ENCODE data around the gene HEMK1. TPM values are rescaled to one million over a fixed set of nuclear protein-coding genes. Genes with fewer than 3 reads are reported as not detected.

Gene HEMK1
- polyA plus RNA-seq, 2 of the 4 experiments (the other 2 are of a cell fraction) = 4.3 to 4.7 TPM

GRCh38 chr3:50603261-50604109 is 34.2 kb downstream of the HEMK1 start:
- no peak for TF ChIP-seq CBX8 (IDR thresholded peaks at IDR 0.05)
- no peak for TF ChIP-seq ZSCAN20 (CRISPR knock-in tag; IDR thresholded peaks at IDR 0.05)
- TF ChIP-seq EP300 (IDR thresholded peaks at IDR 0.05) = no peak
- no peak for TF ChIP-seq TP53 (CRISPR knock-in tag; IDR thresholded peaks at IDR 0.05)
- TF ChIP-seq HDAC2 (IDR thresholded peaks at IDR 0.05) = no peak
- no peak for TF ChIP-seq PHF8 (IDR thresholded peaks at IDR 0.05; ENCODE audit: borderline replicate concordance, low read depth)
- no peak for TF ChIP-seq RARB (CRISPR knock-in tag; IDR thresholded peaks at IDR 0.05)
- TF ChIP-seq RFX5 (IDR thresholded peaks at IDR 0.05) = no peak
- TF ChIP-seq, protein P1, sequence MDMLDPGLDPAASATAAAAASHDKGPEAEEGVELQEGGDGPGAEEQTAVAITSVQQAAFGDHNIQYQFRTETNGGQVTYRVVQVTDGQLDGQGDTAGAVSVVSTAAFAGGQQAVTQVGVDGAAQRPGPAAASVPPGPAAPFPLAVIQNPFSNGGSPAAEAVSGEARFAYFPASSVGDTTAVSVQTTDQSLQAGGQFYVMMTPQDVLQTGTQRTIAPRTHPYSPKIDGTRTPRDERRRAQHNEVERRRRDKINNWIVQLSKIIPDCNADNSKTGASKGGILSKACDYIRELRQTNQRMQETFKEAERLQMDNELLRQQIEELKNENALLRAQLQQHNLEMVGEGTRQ (IDR thresholded peaks at IDR 0.05) = no peak
- TF ChIP-seq SMC3 (IDR thresholded peaks at IDR 0.05) = no peak
- TF ChIP-seq CTCF (IDR thresholded peaks at IDR 0.05) = no peak
- TF ChIP-seq SREBF2 (IDR thresholded peaks at IDR 0.05) = no peak
- TF ChIP-seq CBX2 (IDR thresholded peaks at IDR 0.05; ENCODE audit: borderline replicate concordance, low read depth) = no peak
- no peak for TF ChIP-seq RCOR1 (IDR thresholded peaks at IDR 0.05; ENCODE audit: low read depth, low read length)
- TF ChIP-seq, protein P2, sequence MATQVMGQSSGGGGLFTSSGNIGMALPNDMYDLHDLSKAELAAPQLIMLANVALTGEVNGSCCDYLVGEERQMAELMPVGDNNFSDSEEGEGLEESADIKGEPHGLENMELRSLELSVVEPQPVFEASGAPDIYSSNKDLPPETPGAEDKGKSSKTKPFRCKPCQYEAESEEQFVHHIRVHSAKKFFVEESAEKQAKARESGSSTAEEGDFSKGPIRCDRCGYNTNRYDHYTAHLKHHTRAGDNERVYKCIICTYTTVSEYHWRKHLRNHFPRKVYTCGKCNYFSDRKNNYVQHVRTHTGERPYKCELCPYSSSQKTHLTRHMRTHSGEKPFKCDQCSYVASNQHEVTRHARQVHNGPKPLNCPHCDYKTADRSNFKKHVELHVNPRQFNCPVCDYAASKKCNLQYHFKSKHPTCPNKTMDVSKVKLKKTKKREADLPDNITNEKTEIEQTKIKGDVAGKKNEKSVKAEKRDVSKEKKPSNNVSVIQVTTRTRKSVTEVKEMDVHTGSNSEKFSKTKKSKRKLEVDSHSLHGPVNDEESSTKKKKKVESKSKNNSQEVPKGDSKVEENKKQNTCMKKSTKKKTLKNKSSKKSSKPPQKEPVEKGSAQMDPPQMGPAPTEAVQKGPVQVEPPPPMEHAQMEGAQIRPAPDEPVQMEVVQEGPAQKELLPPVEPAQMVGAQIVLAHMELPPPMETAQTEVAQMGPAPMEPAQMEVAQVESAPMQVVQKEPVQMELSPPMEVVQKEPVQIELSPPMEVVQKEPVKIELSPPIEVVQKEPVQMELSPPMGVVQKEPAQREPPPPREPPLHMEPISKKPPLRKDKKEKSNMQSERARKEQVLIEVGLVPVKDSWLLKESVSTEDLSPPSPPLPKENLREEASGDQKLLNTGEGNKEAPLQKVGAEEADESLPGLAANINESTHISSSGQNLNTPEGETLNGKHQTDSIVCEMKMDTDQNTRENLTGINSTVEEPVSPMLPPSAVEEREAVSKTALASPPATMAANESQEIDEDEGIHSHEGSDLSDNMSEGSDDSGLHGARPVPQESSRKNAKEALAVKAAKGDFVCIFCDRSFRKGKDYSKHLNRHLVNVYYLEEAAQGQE (IDR thresholded peaks at IDR 0.05) = no peak
- TF ChIP-seq BCL3 (IDR thresholded peaks at IDR 0.05) = no peak
- no peak for TF ChIP-seq POLR2AphosphoS2 (conservative IDR thresholded peaks at IDR 0.05; ENCODE audit: low read length)
- CTCF ChIA-PET = interaction anchor here (9.1 to 18.5 kb wide), 2 partner anchors 10 to 30 kb away, joined by 107 to 375 read pairs; partner anchors contain the start of genes C3orf18, CISH and HEMK1
- Histone ChIP-seq H3K4me3 (no peak overlapping the region), H3K27ac (peak overlapping the region in 1 of 2 experiments; percentile 98; a peak in 4 of 6 replicates), H3K4me1 (peaks cover 48% of the 10 kb centered on the region), H3K9me3 (no peaks in the 10 kb centered on the region), H3K4me2 (no peak overlapping the region)
- POLR2A ChIA-PET = interaction anchor here (1.6 kb wide), 1 partner anchor 34 kb away, joined by 4 read pairs; the partner anchor contains the start of gene HEMK1
- 78% methylated on average over 4 of the region's 4 CpGs for WGBS (ENCODE audit: missing lambda C conversion rate)
- FAIRE-seq (no peak), DNase-seq (ENCODE audit: low read depth in 1 of 2, low spot score in 1 of 2) (no peak), ATAC-seq (no peak)

- CTCF ChIA-PET = interaction anchor here (9.1 to 18.5 kb wide), 2 partner anchors 10 to 31 kb away, joined by 107 to 375 read pairs; partner anchors contain the start of genes C3orf18, CISH and HEMK1
- WGBS (ENCODE audit: missing lambda C conversion rate) = 85% methylated on average over 5 of the region's 5 CpGs
- peak overlapping the region in 1 of 2 experiments; percentile 98; a peak in 1 of 6 replicates for H3K27ac ChIP-seq
- ATAC-seq (no peak), DNase-seq (ENCODE audit: low read depth in 1 of 2, low spot score in 1 of 2) (no peak), FAIRE-seq (no peak)
- POLR2A ChIA-PET = no interaction called here
- peaks cover 48% of the 10 kb centered on the region for H3K4me1 ChIP-seq
- H3K4me3 ChIP-seq = no peak overlapping the region
- no peak overlapping the region for H3K4me2 ChIP-seq
- no peaks in the 10 kb centered on the region for H3K9me3 ChIP-seq
- TF ChIP-seq, protein P3, sequence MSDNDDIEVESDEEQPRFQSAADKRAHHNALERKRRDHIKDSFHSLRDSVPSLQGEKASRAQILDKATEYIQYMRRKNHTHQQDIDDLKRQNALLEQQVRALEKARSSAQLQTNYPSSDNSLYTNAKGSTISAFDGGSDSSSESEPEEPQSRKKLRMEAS (IDR thresholded peaks at IDR 0.05) = no peak
- TF ChIP-seq KDM1A (IDR thresholded peaks at IDR 0.05; ENCODE audit: low read depth) (no peak), RNF2 (IDR thresholded peaks at IDR 0.05; ENCODE audit: borderline replicate concordance, low read depth) (no peak), CHD2 (IDR thresholded peaks at IDR 0.05; ENCODE audit: low read length, partially characterized antibody) (no peak), JUNB (IDR thresholded peaks at IDR 0.05) (no peak), HEYL (CRISPR knock-in tag; IDR thresholded peaks at IDR 0.05) (no peak), HES2 (IDR thresholded peaks at IDR 0.05) (no peak), EP300 (IDR thresholded peaks at IDR 0.05) (no peak), GATA3 (IDR thresholded peaks at IDR 0.05; ENCODE audit: borderline replicate concordance) (no peak), FOXS1 (CRISPR knock-in tag; IDR thresholded peaks at IDR 0.05) (no peak), MAZ (IDR thresholded peaks at IDR 0.05; ENCODE audit: borderline replicate concordance, low read depth, low read length) (no peak)
These were observed 34.8 kb downstream of the HEMK1 start for GRCh38 chr3:50604110-50604621.
